ENCODE measurements around the gene GLOD5. TPM values are rescaled to one million over a fixed set of nuclear protein-coding genes. Genes with fewer than 3 reads are reported as not detected.
"Not testable (repeated sequence)": the region's sequence is repeated elsewhere in the genome, so short reads cannot be mapped to it uniquely, and the experiment has no call there.

The GLOD5 gene
- total RNA-seq, 4 donors from 2014 or later: 15.2 to 15.3 TPM; not detected in 2

GRCh38 chrX:48814722-48815121, 53.2 kb downstream of the GLOD5 start:
- TF ChIP-seq POLR2A (IDR thresholded peaks at IDR 0.05) (no peak), CTCF (IDR thresholded peaks at IDR 0.05) (no peak)
- H3K27me3 ChIP-seq: no peaks in the 10 kb centered on the region
- H3K36me3 ChIP-seq: peaks cover 0 to 19% (median 0%) of the 10 kb centered on the region in 3 donors

GRCh38 chrX:48815266-48815665, 53.7 kb downstream of the GLOD5 start:
- Histone ChIP-seq H3K4me3 (no peak overlapping the region), H3K9me3 (no peaks in the 10 kb centered on the region), H3K36me3 (peaks cover 0 to 19% (median 0%) of the 10 kb centered on the region in 3 donors), H3K27ac (no peak overlapping the region), H3K4me1 (no peaks in the 10 kb centered on the region), H3K27me3 (no peaks in the 10 kb centered on the region)
- no peak for DNase-seq
- TF ChIP-seq POLR2A (IDR thresholded peaks at IDR 0.05): no peak

More at GRCh38 chrX:48814722-48815121, 53.2 kb downstream of the GLOD5 start:
- Histone ChIP-seq H3K9me3 (no peaks in the 10 kb centered on the region), H3K4me1 (no peaks in the 10 kb centered on the region), H3K27ac (no peak overlapping the region), H3K4me3 (no peak overlapping the region)
- DNase-seq: no peak

- Histone ChIP-seq H3K9me3 (no peaks in the 10 kb centered on the region), H3K4me3 (no peak overlapping the region), H3K4me1 (no peaks in the 10 kb centered on the region), H3K36me3 (peaks cover 0 to 19% (median 0%) of the 10 kb centered on the region in 3 donors), H3K27ac (no peak overlapping the region), H3K27me3 (no peaks in the 10 kb centered on the region)
- TF ChIP-seq POLR2A (IDR thresholded peaks at IDR 0.05): no peak
- no peak for TF ChIP-seq CTCF (IDR thresholded peaks at IDR 0.05)
- peak in 1 of 3 donors; percentile 1 for DNase-seq
Observed at GRCh38 chrX:48816014-48816810, 54.7 kb downstream of the GLOD5 start.

GRCh38 chrX:48818098-48818497, 56.6 kb downstream of the GLOD5 start:
- no peaks in the 10 kb centered on the region for H3K9me3 ChIP-seq
- no peak overlapping the region for H3K4me3 ChIP-seq
- no peaks in the 10 kb centered on the region for H3K27me3 ChIP-seq
- peak in 1 of 3 donors; percentile 28 for DNase-seq
- TF ChIP-seq CTCF (IDR thresholded peaks at IDR 0.05): no peak
- TF ChIP-seq POLR2A (IDR thresholded peaks at IDR 0.05): no peak
- H3K36me3 ChIP-seq: peaks cover 0 to 19% (median 0%) of the 10 kb centered on the region in 3 donors
- no peak overlapping the region for H3K27ac ChIP-seq
- no peaks in the 10 kb centered on the region for H3K4me1 ChIP-seq

GRCh38 chrX:48818866-48819265, 57.3 kb downstream of the GLOD5 start:
- Histone ChIP-seq H3K27ac (no peak overlapping the region), H3K27me3 (no peaks in the 10 kb centered on the region), H3K9me3 (no peaks in the 10 kb centered on the region), H3K4me3 (no peak overlapping the region), H3K36me3 (peaks cover 0 to 24% (median 0%) of the 10 kb centered on the region in 3 donors), H3K4me1 (no peaks in the 10 kb centered on the region)
- TF ChIP-seq CTCF (IDR thresholded peaks at IDR 0.05): no peak
- TF ChIP-seq POLR2A (IDR thresholded peaks at IDR 0.05): no peak
- DNase-seq: no peak

- not testable (repeated sequence) for DNase-seq, H3K9me3 ChIP-seq, H3K4me1 ChIP-seq, H3K27me3 ChIP-seq, H3K27ac ChIP-seq, H3K4me3 ChIP-seq
- peaks cover 0 to 22% (median 0%) of the 10 kb centered on the region in 3 donors for H3K36me3 ChIP-seq
Observed at GRCh38 chrX:48819394-48819793, 57.8 kb downstream of the GLOD5 start.

Data from Peyer's patch (tissue), 4 donors.